Keratinocyte (primary cell): ENCODE measurements around the gene UCP2. TPM values are rescaled to one million over a fixed set of nuclear protein-coding genes. Genes with fewer than 3 reads are reported as not detected.

Source experiments
- DNase-seq: peaks from one replicate; pipeline ENCODE4 v3.0.0-alpha.2; 2011; ENCODE audit warnings: low read depth, missing footprints, low spot score
- FAIRE-seq: peaks from 2 replicates; lab custom pipeline; 2011; peaks lifted over from hg19 to GRCh38; lab: Jason Lieb, UNC
- H2AFZ ChIP-seq: 2 replicates; pipeline ENCODE4 v1.6.0; 2012; ENCODE audit warnings: low read length, control low read depth, inconsistent platforms; ENCODE audit not compliant: control insufficient read depth
- H3K27ac ChIP-seq: 2 replicates; pipeline ENCODE4 v1.5.1; 2011; ENCODE audit warnings: low read length; ENCODE audit not compliant: control insufficient read depth, insufficient read depth
- H3K27me3 ChIP-seq: 3 replicates; pipeline ENCODE4 v1.6.0; 2011; ENCODE audit warnings: low read length; ENCODE audit not compliant: control insufficient read depth, insufficient read depth; ENCODE audit errors: extremely low read depth
- H3K36me3 ChIP-seq, 2 experiments: 2 replicates in 1 of 2; 3 replicates in 1 of 2; pipeline ENCODE4 v1.5.1; 2011; ENCODE audit warnings: low read length in 2 of 2, mild to moderate bottlenecking in 1 of 2; ENCODE audit not compliant: control insufficient read depth in 2 of 2, insufficient read depth in 2 of 2; ENCODE audit errors: extremely low read depth in 1 of 2
- H3K4me1 ChIP-seq: 3 replicates; pipeline ENCODE4 v1.5.1; 2011; ENCODE audit warnings: low read length; ENCODE audit not compliant: control insufficient read depth, insufficient read depth; ENCODE audit errors: extremely low read depth
- H3K4me2 ChIP-seq: 3 replicates; pipeline ENCODE4 v1.6.0; 2011; ENCODE audit warnings: low read depth, low read length; ENCODE audit not compliant: control insufficient read depth, insufficient read depth; ENCODE audit errors: extremely low read depth
- H3K4me3 ChIP-seq, 3 experiments: fragments of 200-600 bp in 1 of 3; sonication (generic) in 1 of 3; 2 replicates in 2 of 3; 3 replicates in 1 of 3; pipeline ENCODE4 v1.5.1; 2011 to 2016; ENCODE audit warnings: low read length in 3 of 3, mild to moderate bottlenecking in 3 of 3, control low read depth in 2 of 3, inconsistent platforms in 1 of 3, low read depth in 1 of 3, mixed read lengths in 1 of 3, mixed run types in 1 of 3, moderate library complexity in 1 of 3; ENCODE audit not compliant: control insufficient read depth in 2 of 3, insufficient read depth in 2 of 3; ENCODE audit errors: extremely low read depth in 1 of 3
- H3K79me2 ChIP-seq: 2 replicates; pipeline ENCODE4 v1.6.0; 2012; ENCODE audit warnings: low read length; ENCODE audit not compliant: control insufficient read depth, insufficient read depth
- H3K9ac ChIP-seq: 3 replicates; pipeline ENCODE4 v1.6.0; 2011; ENCODE audit warnings: low read length; ENCODE audit not compliant: control insufficient read depth, insufficient read depth; ENCODE audit errors: extremely low read depth
- H3K9me1 ChIP-seq: 3 replicates; pipeline ENCODE4 v1.6.0; 2011; ENCODE audit warnings: low read length; ENCODE audit not compliant: control insufficient read depth, insufficient read depth; ENCODE audit errors: extremely low read depth
- H3K9me3 ChIP-seq: 2 replicates; pipeline ENCODE4 v1.5.1; 2012; ENCODE audit warnings: low read depth, low read length; ENCODE audit not compliant: control insufficient read depth
- H4K20me1 ChIP-seq: 3 replicates; pipeline ENCODE4 v1.6.0; 2011; ENCODE audit warnings: low read length; ENCODE audit not compliant: control insufficient read depth, insufficient read depth; ENCODE audit errors: extremely low read depth
- CTCF ChIP-seq, 3 experiments: IDR thresholded peaks in 1 of 3; conservative IDR thresholded peaks in 1 of 3; optimal IDR thresholded peaks in 1 of 3; 2 replicates in 2 of 3; 3 replicates in 1 of 3; pipeline versions ENCODE3 to v1.5.1; 2011; ENCODE audit warnings: low read length in 3 of 3, mild to moderate bottlenecking in 3 of 3, moderate library complexity in 2 of 3, control low read depth in 1 of 3, inconsistent platforms in 1 of 3; ENCODE audit not compliant: insufficient read depth in 2 of 3; ENCODE audit errors: extremely low read depth in 1 of 3
- EZH2 ChIP-seq: IDR thresholded peaks from one replicate; pipeline ENCODE4 v1.6.1; 2012; ENCODE audit warnings: inconsistent platforms, mild to moderate bottlenecking, low read length, moderate library complexity
- dilution Hi-C: fragments of 300-500 bp; cut with MboI; formaldehyde crosslinking; loops from one replicate; pipeline ENCODE4 v1.7.0; 2020; ENCODE audit warnings: low sequenced_read_pairs; ENCODE audit not compliant: extremely low pct_ligation_motif_present
- polyA plus RNA-seq, 5 experiments: library from polyadenylated mRNA; depleted of rRNA in 3 of 5; stranded (reverse) in 3 of 5; stranded (forward) in 1 of 5; unstranded in 1 of 5; fragments of >200 nt; gene quantifications; 1 replicate in 1 of 5; 2 replicates in 3 of 5; 3 replicates in 1 of 5; pipeline versions ENCODE4 v1.2.1 to v1.2.3, GENCODE V29; 2011 to 2012; ENCODE audit warnings: missing spikeins in 2 of 5, low read depth in 1 of 5, low replicate concordance in 1 of 5

The UCP2 gene
- polyA plus RNA-seq, 1 donor (not counting 4 experiments of a cell fraction or from before 2014, with no cell fraction given), result 1.1 TPM

- H3K4me1 ChIP-seq, result peaks cover 4% of the 10 kb centered on the region
- no peaks in the 10 kb centered on the region for H3K9me1 ChIP-seq
- no peak overlapping the region for H3K27ac ChIP-seq
- no peak overlapping the region for H3K4me3 ChIP-seq
- no peaks in the 10 kb centered on the region for H3K36me3 ChIP-seq
- H3K9ac ChIP-seq, result no peak overlapping the region
- no peaks in the 10 kb centered on the region for H4K20me1 ChIP-seq
- H2AFZ ChIP-seq, result no peak overlapping the region
- no peak overlapping the region for H3K4me2 ChIP-seq
- no peaks in the 10 kb centered on the region for H3K79me2 ChIP-seq
- H3K27me3 ChIP-seq, result peaks cover 9% of the 10 kb centered on the region
- dilution Hi-C loops, result no loop called here
- H3K9me3 ChIP-seq, result no peaks in the 10 kb centered on the region
- FAIRE-seq (no peak), DNase-seq (no peak)
- TF ChIP-seq CTCF (optimal IDR thresholded peaks at IDR 0.05 in 1 of 3, IDR thresholded peaks at IDR 0.05 in 1 of 3, conservative IDR thresholded peaks at IDR 0.05 in 1 of 3; ENCODE audit: extremely low read depth in 1 of 3, insufficient read depth in 2 of 3, low read length in 3 of 3) (no peak), EZH2 (no peak)
Measured at GRCh38 chr11:73958521-73959141, 24.0 kb downstream of the UCP2 start.

GRCh38 chr11:73957654-73958361, 24.8 kb downstream of the UCP2 start:
- dilution Hi-C loops, result no loop called here
- DNase-seq, result no peak

More at GRCh38 chr11:73957654-73958361, 24.8 kb downstream of the UCP2 start:
- Histone ChIP-seq H3K36me3 (no peaks in the 10 kb centered on the region), H3K4me2 (no peak overlapping the region), H3K27ac (no peak overlapping the region), H3K79me2 (no peaks in the 10 kb centered on the region), H3K9me3 (no peaks in the 10 kb centered on the region), H2AFZ (no peak overlapping the region), H3K9ac (no peak overlapping the region), H3K9me1 (no peaks in the 10 kb centered on the region), H4K20me1 (no peaks in the 10 kb centered on the region), H3K27me3 (peaks cover 9% of the 10 kb centered on the region), H3K4me1 (peaks cover 4% of the 10 kb centered on the region), H3K4me3 (no peak overlapping the region)
- FAIRE-seq, result no peak
- TF ChIP-seq CTCF (optimal IDR thresholded peaks at IDR 0.05 in 1 of 3, IDR thresholded peaks at IDR 0.05 in 1 of 3, conservative IDR thresholded peaks at IDR 0.05 in 1 of 3; ENCODE audit: extremely low read depth in 1 of 3, insufficient read depth in 2 of 3, low read length in 3 of 3) (no peak), EZH2 (no peak)
